ENCODE results near the gene PXMP4.

The PXMP4 gene

GRCh38 chr20:33681288-33681687, 38.8 kb downstream of the PXMP4 start:
- no peak for DNase-seq

GRCh38 chr20:33680686-33681085, 39.4 kb downstream of the PXMP4 start:
- DNase-seq = no peak

- DNase-seq = no peak
Measured at GRCh38 chr20:33679758-33680485, 40.2 kb downstream of the PXMP4 start.

GRCh38 chr20:33677991-33678702, 42.0 kb downstream of the PXMP4 start:
- DNase-seq = no peak

- DNase-seq = no peak
Measured at GRCh38 chr20:33676652-33677645, 43.2 kb downstream of the PXMP4 start.

GRCh38 chr20:33676121-33676520, 44.0 kb downstream of the PXMP4 start:
- DNase-seq = no peak

GRCh38 chr20:33675136-33675959, 44.8 kb downstream of the PXMP4 start:
- no peak for DNase-seq

- DNase-seq = peak; percentile 63
Measured at GRCh38 chr20:33674294-33675135, 45.6 kb downstream of the PXMP4 start, which contains the start of gene NECAB3. TSS of gene NECAB3 (minus strand) at chr20:33674428. CDS start at chr20:33674352, 76 bp downstream.

- DNase-seq = no peak
Measured at GRCh38 chr20:33673410-33674293, 46.5 kb downstream of the PXMP4 start.

GRCh38 chr20:33673114-33673409, 47.0 kb downstream of the PXMP4 start:
- no peak for DNase-seq

- no peak for DNase-seq
Measured at GRCh38 chr20:33672426-33673113, 47.5 kb downstream of the PXMP4 start.

- DNase-seq = no peak
Measured at GRCh38 chr20:33671573-33672288, 48.4 kb downstream of the PXMP4 start.

GRCh38 chr20:33670715-33671499, 49.2 kb downstream of the PXMP4 start:
- DNase-seq = no peak

GRCh38 chr20:33669873-33670640, 50.1 kb downstream of the PXMP4 start:
- DNase-seq = no peak

- DNase-seq = no peak
Measured at GRCh38 chr20:33669224-33669623, 50.9 kb downstream of the PXMP4 start.

- no peak for DNase-seq
Measured at GRCh38 chr20:33668466-33669155, 51.5 kb downstream of the PXMP4 start.

All from hematopoietic multipotent progenitor cell treated with erythropoietin and hydrocortisone succinate and interleukin-3 and kit ligand, for 8 days (in vitro differentiated cells).